Suprapubic skin (tissue), 4 donors: ENCODE data around the gene DNAJB7. TPM values are rescaled to one million over a fixed set of nuclear protein-coding genes. Genes with fewer than 3 reads are reported as not detected.

Source experiments
- DNase-seq, 2 donors: peaks; one replicate each; pipeline ENCODE4 v3.0.0-alpha.2; 2019; ENCODE audit warnings: low spot score in 2 of 2
- H3K27ac ChIP-seq: fragments of 200-600 bp; sonication (generic); one replicate; pipeline ENCODE4 v1.5.1; 2019
- H3K27me3 ChIP-seq: fragments of 200-600 bp; sonication (generic); one replicate; pipeline ENCODE4 v1.5.1; 2019
- H3K36me3 ChIP-seq: fragments of 200-600 bp; sonication (generic); one replicate; pipeline ENCODE4 v1.5.1; 2019
- H3K4me1 ChIP-seq: fragments of 200-600 bp; sonication (generic); one replicate; pipeline ENCODE4 v1.5.1; 2019
- H3K4me3 ChIP-seq: fragments of 200-600 bp; sonication (generic); one replicate; pipeline ENCODE4 v1.5.1; 2019; ENCODE audit warnings: mild to moderate bottlenecking
- H3K9me3 ChIP-seq: fragments of 200-600 bp; sonication (generic); one replicate; pipeline ENCODE4 v1.5.1; 2019
- EP300 ChIP-seq: sonication (generic); formaldehyde crosslinking; IDR thresholded peaks from one replicate; pipeline ENCODE4 v1.6.1; 2017; ENCODE audit warnings: antibody characterized with exemption
- POLR2A ChIP-seq, 2 donors: fragments of 450-650 bp; IDR thresholded peaks; one replicate each; pipeline ENCODE4 v1.6.1; 2017; ENCODE audit warnings: antibody characterized with exemption in 2 of 2, mild to moderate bottlenecking in 2 of 2, moderate library complexity in 2 of 2
- POLR2AphosphoS5 ChIP-seq, 3 donors: sonication (generic); formaldehyde crosslinking; IDR thresholded peaks; one replicate each; pipeline ENCODE4 v1.6.1; 2017; ENCODE audit warnings: antibody characterized with exemption in 3 of 3
- WGBS: methylation state at CpG from one replicate; pipeline ENCODE4 v1.1.5; 2018; 5-methylcytosine and 5-hydroxymethylcytosine counted together
- total RNA-seq, 4 donors: library from RNA; depleted of rRNA; stranded (reverse); fragments of >200 nt; gene quantifications; one replicate each; pipeline ENCODE4 v1.1.0, GENCODE V29; 2016
- TF ChIP-seq, protein P1 (sequence below), 2 donors: fragments of 200-600 bp in 1 of 2; fragments of 450-650 bp in 1 of 2; sonication (generic) in 1 of 2; IDR thresholded peaks; one replicate each; pipeline ENCODE4 v1.5.1; 2016 to 2019; ENCODE audit warnings: antibody characterized with exemption in 2 of 2, mild to moderate bottlenecking in 1 of 2, moderate library complexity in 1 of 2

DNAJB7 gene
- not detected for total RNA-seq

- Histone ChIP-seq H3K27ac (no peak within 1 kb of the TSS), H3K4me1 (peaks cover 17% of the 10 kb centered on the region), H3K36me3 (no peaks in the 10 kb centered on the region), H3K9me3 (no peaks in the 10 kb centered on the region), H3K4me3 (no peak within 1 kb of the TSS), H3K27me3 (no peaks in the 10 kb centered on the region)
- WGBS: 90% methylated on average over 3 of the region's 3 CpGs
- TF ChIP-seq POLR2A (IDR thresholded peaks at IDR 0.05) (no peak), POLR2AphosphoS5 (IDR thresholded peaks at IDR 0.05) (no peak), EP300 (no peak)
- TF ChIP-seq, protein P1, sequence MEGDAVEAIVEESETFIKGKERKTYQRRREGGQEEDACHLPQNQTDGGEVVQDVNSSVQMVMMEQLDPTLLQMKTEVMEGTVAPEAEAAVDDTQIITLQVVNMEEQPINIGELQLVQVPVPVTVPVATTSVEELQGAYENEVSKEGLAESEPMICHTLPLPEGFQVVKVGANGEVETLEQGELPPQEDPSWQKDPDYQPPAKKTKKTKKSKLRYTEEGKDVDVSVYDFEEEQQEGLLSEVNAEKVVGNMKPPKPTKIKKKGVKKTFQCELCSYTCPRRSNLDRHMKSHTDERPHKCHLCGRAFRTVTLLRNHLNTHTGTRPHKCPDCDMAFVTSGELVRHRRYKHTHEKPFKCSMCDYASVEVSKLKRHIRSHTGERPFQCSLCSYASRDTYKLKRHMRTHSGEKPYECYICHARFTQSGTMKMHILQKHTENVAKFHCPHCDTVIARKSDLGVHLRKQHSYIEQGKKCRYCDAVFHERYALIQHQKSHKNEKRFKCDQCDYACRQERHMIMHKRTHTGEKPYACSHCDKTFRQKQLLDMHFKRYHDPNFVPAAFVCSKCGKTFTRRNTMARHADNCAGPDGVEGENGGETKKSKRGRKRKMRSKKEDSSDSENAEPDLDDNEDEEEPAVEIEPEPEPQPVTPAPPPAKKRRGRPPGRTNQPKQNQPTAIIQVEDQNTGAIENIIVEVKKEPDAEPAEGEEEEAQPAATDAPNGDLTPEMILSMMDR (IDR thresholded peaks at IDR 0.05): no peak
- no peak for DNase-seq
These were observed at the start of gene DNAJB7 for GRCh38 chr22:40862013-40862412. Gene DNAJB7 (minus strand): TSS chr22:40862113. CDS start chr22:40861994, 119 bp downstream.

DNA sequence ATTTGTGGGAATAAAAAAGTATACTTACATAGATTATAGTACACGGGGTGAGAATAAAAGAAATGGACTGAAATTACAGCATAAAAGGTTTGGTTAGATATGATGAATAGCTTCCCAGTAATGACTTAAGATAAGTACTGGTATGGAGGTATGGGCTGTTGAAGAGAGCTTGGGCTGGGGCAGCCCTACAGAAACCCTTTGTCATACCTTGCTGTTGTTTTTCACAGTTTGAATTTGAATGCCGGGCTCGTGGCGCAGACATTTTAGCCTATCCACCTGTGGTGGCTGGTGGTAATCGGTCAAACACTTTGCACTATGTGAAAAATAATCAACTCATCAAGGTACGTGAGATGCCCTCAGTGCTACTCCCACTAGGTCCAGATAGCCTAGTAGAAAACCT is 47.0 kb upstream of the DNAJB7 start:
- no peaks in the 10 kb centered on the region for H3K9me3 ChIP-seq
- H3K36me3 ChIP-seq: peaks cover 59% of the 10 kb centered on the region
- no peak overlapping the region for H3K4me3 ChIP-seq
- H3K4me1 ChIP-seq: no peaks in the 10 kb centered on the region
- WGBS: 95% methylated on average over 6 of the region's 6 CpGs
- H3K27ac ChIP-seq: no peak overlapping the region
- no peak for DNase-seq
- no peaks in the 10 kb centered on the region for H3K27me3 ChIP-seq
- TF ChIP-seq, protein P1 (IDR thresholded peaks at IDR 0.05): no peak
- TF ChIP-seq POLR2A (IDR thresholded peaks at IDR 0.05): no peak
- no peak for TF ChIP-seq POLR2AphosphoS5 (IDR thresholded peaks at IDR 0.05)

DNA sequence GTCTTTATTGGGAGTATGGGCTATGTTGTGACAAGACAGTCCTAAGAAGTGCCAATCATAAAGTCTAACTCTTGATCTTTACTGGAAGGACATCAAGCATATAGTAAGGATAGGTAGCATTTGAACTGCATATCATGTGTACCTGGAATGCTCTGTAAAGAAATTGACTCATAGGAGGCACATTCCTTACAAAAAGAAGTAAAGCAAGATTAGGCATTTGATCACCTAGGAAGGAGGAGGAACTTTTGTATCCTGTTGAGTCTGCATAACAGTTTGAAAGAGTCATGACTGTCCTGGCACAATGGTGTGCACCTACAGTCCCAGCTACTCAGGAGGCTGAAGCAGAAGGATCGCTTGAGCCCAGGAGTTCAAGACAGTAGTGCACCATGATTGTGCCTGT is 42.2 kb upstream of the DNAJB7 start:
- no peak for TF ChIP-seq POLR2A (IDR thresholded peaks at IDR 0.05)
- 100% methylated on average over 1 of the region's 1 CpG for WGBS
- DNase-seq: no peak
- peaks cover 30% of the 10 kb centered on the region for H3K36me3 ChIP-seq
- no peak overlapping the region for H3K27ac ChIP-seq
- peaks cover 1% of the 10 kb centered on the region for H3K4me1 ChIP-seq
- no peaks in the 10 kb centered on the region for H3K9me3 ChIP-seq
- H3K27me3 ChIP-seq: no peaks in the 10 kb centered on the region
- no peak overlapping the region for H3K4me3 ChIP-seq

- 43% methylated on average over 3 of the region's 3 CpGs for WGBS
- Histone ChIP-seq H3K4me1 (peaks cover 7% of the 10 kb centered on the region), H3K4me3 (no peak overlapping the region), H3K27me3 (no peaks in the 10 kb centered on the region), H3K36me3 (peaks cover 16% of the 10 kb centered on the region), H3K9me3 (no peaks in the 10 kb centered on the region), H3K27ac (no peak overlapping the region)
- TF ChIP-seq POLR2A (IDR thresholded peaks at IDR 0.05): no peak
- TF ChIP-seq, protein P1 (IDR thresholded peaks at IDR 0.05): peak in 1 of 2 donors; percentile 24
- no peak for DNase-seq
These were observed 37.0 kb upstream of the DNAJB7 start for GRCh38 chr22:40898850-40899357.

DNA sequence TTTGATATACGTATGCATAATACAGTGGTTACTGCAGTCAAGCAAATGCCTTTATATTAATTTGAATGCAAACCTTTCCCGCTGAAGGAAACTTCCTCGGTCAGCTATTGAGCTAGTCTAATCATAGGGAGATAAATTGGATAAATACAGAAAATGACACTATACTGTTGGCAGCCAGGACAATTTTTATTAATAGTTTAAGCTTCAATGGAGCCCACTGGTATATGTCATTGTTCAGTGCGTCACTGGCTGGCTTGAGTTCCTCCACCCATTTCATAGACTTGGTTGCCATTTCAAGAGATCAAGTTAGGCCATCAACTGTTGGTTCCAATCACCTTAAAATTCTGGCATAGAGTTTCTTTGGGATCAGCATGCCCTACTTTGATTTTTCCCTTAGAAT is 32.5 kb upstream of the DNAJB7 start:
- WGBS: 96% methylated on average over 4 of the region's 4 CpGs
- H3K36me3 ChIP-seq: peaks cover 43% of the 10 kb centered on the region
- no peaks in the 10 kb centered on the region for H3K27me3 ChIP-seq
- no peak for DNase-seq
- no peak for TF ChIP-seq EP300
- TF ChIP-seq POLR2A (IDR thresholded peaks at IDR 0.05): no peak
- TF ChIP-seq POLR2AphosphoS5 (IDR thresholded peaks at IDR 0.05): no peak
- TF ChIP-seq, protein P1 (IDR thresholded peaks at IDR 0.05): no peak
- H3K27ac ChIP-seq: no peak overlapping the region
- peaks cover 7% of the 10 kb centered on the region for H3K4me1 ChIP-seq
- H3K9me3 ChIP-seq: no peaks in the 10 kb centered on the region
- H3K4me3 ChIP-seq: no peak overlapping the region

DNA sequence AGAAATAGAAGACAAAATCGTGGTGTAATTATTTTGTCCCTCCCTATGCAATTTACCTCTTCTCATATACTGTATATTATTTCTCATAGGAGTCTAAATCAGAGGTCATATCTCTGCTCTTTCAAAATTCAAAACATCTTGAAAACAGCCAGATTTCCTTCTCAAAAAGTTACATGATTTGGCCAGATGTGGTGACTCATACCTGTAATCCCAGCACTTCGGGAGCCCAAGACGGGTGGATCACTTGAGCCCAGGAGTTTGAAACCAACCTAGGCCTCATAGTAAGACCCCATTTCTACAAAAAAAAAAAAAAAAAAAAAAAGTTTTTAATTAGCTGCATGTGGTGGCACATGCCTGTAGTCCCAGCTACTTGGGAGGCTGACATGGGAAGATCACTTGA is 29.0 kb upstream of the DNAJB7 start:
- no peaks in the 10 kb centered on the region for H3K9me3 ChIP-seq
- H3K27ac ChIP-seq: no peak overlapping the region
- WGBS: 81% methylated on average over 3 of the region's 3 CpGs
- H3K4me1 ChIP-seq: no peaks in the 10 kb centered on the region
- H3K27me3 ChIP-seq: no peaks in the 10 kb centered on the region
- TF ChIP-seq POLR2A (IDR thresholded peaks at IDR 0.05) (no peak), EP300 (no peak), POLR2AphosphoS5 (IDR thresholded peaks at IDR 0.05) (no peak)
- TF ChIP-seq, protein P1 (IDR thresholded peaks at IDR 0.05): no peak
- H3K36me3 ChIP-seq: peaks cover 72% of the 10 kb centered on the region
- H3K4me3 ChIP-seq: no peak overlapping the region
- no peak for DNase-seq
